CD4-positive, alpha-beta memory T cell (primary cell): Measurements from ENCODE around the gene TUBAL3. TPM values are rescaled to one million over a fixed set of nuclear protein-coding genes. Genes with fewer than 3 reads are reported as not detected.

Experiments used
- CTCF ChIA-PET: fragments of 350-600 bp; sonication (Branson Sonifier 250); formaldehyde crosslinking; loops from one replicate; lab custom pipeline; 2021; ENCODE audit warnings: inconsistent platforms; ENCODE audit not compliant: partially characterized antibody; lab: Charles Lee
- POLR2A ChIA-PET: fragments of 350-600 bp; sonication (Branson Sonifier 250); formaldehyde crosslinking; loops from one replicate; lab custom pipeline; 2021; ENCODE audit not compliant: partially characterized antibody; lab: Charles Lee
- DNase-seq, 5 donors: peaks; one replicate each; pipeline versions ENCODE4 v3.0.0 to v3.0.0-alpha.2; 2020 to 2022; ENCODE audit warnings: mixed read lengths in 1 of 5
- H3K27ac ChIP-seq: one replicate; pipeline ENCODE4 v1.7.0; 2013; ENCODE audit warnings: low read depth, low read length
- H3K27me3 ChIP-seq: 2 replicates; pipeline ENCODE4 v1.7.0; 2013; ENCODE audit warnings: mild to moderate bottlenecking, low read length, moderate library complexity; ENCODE audit not compliant: insufficient read depth
- H3K36me3 ChIP-seq: 2 replicates; pipeline ENCODE4 v1.7.0; 2013; ENCODE audit warnings: mild to moderate bottlenecking, low read length, moderate library complexity; ENCODE audit not compliant: insufficient read depth
- H3K4me1 ChIP-seq: 2 replicates; pipeline ENCODE4 v1.7.0; 2013; ENCODE audit warnings: mild to moderate bottlenecking, low read length, moderate library complexity; ENCODE audit not compliant: insufficient read depth
- H3K4me3 ChIP-seq, 2 donors: one replicate each; pipeline ENCODE4 v1.7.0; 2013; ENCODE audit warnings: low read length in 2 of 2, mild to moderate bottlenecking in 1 of 2
- H3K9me3 ChIP-seq, 2 donors: one replicate each; pipeline ENCODE4 v1.7.0; 2013; ENCODE audit warnings: low read length in 2 of 2, control low read depth in 1 of 2; ENCODE audit not compliant: control insufficient read depth in 1 of 2
- H3K27ac Mint-ChIP-seq, 7 donors: one replicate each; pipeline ENCODE4 v1.8.0; 2020 to 2021; ENCODE audit warnings: mixed read lengths in 7 of 7, mild to moderate bottlenecking in 6 of 7, inconsistent platforms in 3 of 7, moderate library complexity in 3 of 7
- H3K27me3 Mint-ChIP-seq, 2 donors: one replicate each; pipeline ENCODE4 v1.8.0; 2020 to 2021; ENCODE audit warnings: mixed read lengths in 2 of 2
- H3K36me3 Mint-ChIP-seq, 2 donors: one replicate each; pipeline ENCODE4 v1.8.0; 2020 to 2021; ENCODE audit warnings: mixed read lengths in 2 of 2, inconsistent platforms in 1 of 2, mild to moderate bottlenecking in 1 of 2
- H3K4me1 Mint-ChIP-seq, 4 donors: one replicate each; pipeline ENCODE4 v1.8.0; 2020 to 2021; ENCODE audit warnings: mixed read lengths in 4 of 4, mild to moderate bottlenecking in 1 of 4
- H3K4me3 Mint-ChIP-seq, 8 donors: one replicate each; pipeline ENCODE4 v1.8.0; 2020 to 2021; ENCODE audit warnings: mixed read lengths in 8 of 8, mild to moderate bottlenecking in 7 of 8, moderate library complexity in 6 of 8, inconsistent platforms in 3 of 8
- H3K9me3 Mint-ChIP-seq, 8 donors: one replicate each; pipeline ENCODE4 v1.8.0; 2020 to 2021; ENCODE audit warnings: mixed read lengths in 8 of 8, mild to moderate bottlenecking in 5 of 8, inconsistent platforms in 3 of 8, moderate library complexity in 1 of 8
- intact Hi-C: fragments of 100-400 bp; cut with micrococcal nuclease; formaldehyde crosslinking; loops from one replicate; pipeline ENCODE4 v1.15.1; 2023
- polyA plus RNA-seq, 2 donors: library from polyadenylated mRNA; unstranded; fragments of 300-500 nt; fragmentation: Illumina TruSeq; gene quantifications; one replicate each; pipeline ENCODE4 v1.2.3, GENCODE V29; 2021
- total RNA-seq, 2 experiments: library from RNA; stranded (reverse); gene quantifications; one replicate each; pipeline ENCODE4 v1.2.3, GENCODE V29; 2021

Gene TUBAL3
- total and polyA plus RNA-seq, 4 experiments from 2014 or later = not detected

DNA sequence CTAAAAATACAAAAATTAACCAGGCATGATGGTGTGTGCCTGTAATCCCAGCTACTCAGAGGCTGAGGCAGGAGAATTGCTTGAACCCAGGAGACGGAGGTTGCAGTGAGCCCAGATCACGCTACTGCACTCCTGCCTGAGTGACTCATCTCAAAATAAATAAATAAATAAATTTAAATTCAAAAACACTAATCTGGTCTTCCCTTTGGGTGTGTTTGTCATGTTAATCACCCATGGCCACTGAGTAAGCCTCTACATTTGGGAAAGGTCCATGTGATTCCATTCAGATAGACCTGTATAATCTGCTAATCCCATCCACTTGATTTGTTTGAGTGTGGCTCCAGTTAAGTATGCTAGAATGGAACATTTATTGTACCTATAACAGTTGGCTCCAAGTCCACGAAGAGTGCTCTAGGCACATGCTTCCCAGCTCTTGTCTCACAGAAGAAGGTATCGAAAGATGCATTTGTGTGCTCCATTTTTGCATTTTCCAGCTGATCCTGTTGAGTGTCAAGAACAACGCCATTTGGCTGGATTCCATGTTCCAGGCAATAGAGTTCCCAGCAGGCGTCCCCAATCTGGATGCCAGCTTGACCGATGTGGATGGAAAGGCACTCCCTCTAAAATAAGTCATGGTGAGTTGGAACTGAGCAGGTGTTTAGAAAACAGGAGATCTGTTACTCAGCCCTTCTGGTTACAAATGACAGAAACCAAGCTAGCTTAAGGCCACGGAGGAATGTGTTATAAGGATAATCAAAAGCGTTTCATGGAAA, 4.0 kb downstream of the TUBAL3 start:
- Mint-ChIP-seq H3K27me3 (peaks cover 8 to 9% of the 10 kb centered on the region in 2 donors), H3K9me3 (no peaks in the 10 kb centered on the region), H3K4me3 (no peak overlapping the region), H3K4me1 (peaks cover 0 to 2% (median 0%) of the 10 kb centered on the region in 4 donors), H3K36me3 (no peaks in the 10 kb centered on the region), H3K27ac (no peak overlapping the region)
- no peaks in the 10 kb centered on the region for H3K36me3 ChIP-seq
- H3K4me3 ChIP-seq = no peak overlapping the region
- intact Hi-C loops = no loop called here
- H3K9me3 ChIP-seq = no peaks in the 10 kb centered on the region
- H3K27me3 ChIP-seq = peaks cover 8% of the 10 kb centered on the region
- no peak overlapping the region for H3K27ac ChIP-seq
- DNase-seq = no peak
- ChIA-PET POLR2A (no interaction called here), CTCF (no interaction called here)
- H3K4me1 ChIP-seq = no peaks in the 10 kb centered on the region

DNA sequence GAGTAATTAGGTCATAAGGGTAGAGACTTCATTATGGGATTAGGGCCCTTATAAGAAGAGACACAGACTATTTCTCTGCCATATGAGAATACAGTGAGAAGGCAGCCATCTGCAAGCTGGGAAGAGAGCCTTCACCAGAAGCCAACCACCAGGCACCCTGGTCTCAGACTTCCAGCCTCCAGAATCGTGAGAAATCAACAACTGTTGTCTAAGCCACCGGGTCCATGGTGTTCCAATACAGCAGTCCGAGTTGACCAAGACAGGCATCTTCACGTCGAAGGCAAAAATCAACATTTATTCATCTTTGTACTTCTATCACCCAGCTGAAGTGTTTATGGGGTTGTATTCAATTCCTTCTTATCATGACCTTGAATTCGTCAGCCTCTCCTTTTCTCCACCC, 5.3 kb downstream of the TUBAL3 start:
- Mint-ChIP-seq H3K36me3 (no peaks in the 10 kb centered on the region), H3K4me1 (peaks cover 0 to 1% (median 0%) of the 10 kb centered on the region in 4 donors), H3K4me3 (no peak overlapping the region), H3K9me3 (no peaks in the 10 kb centered on the region), H3K27me3 (peaks cover 8 to 9% of the 10 kb centered on the region in 2 donors), H3K27ac (no peak overlapping the region)
- ChIA-PET CTCF (no interaction called here), POLR2A (no interaction called here)
- Histone ChIP-seq H3K36me3 (no peaks in the 10 kb centered on the region), H3K4me1 (no peaks in the 10 kb centered on the region), H3K27ac (no peak overlapping the region), H3K9me3 (no peaks in the 10 kb centered on the region), H3K4me3 (no peak overlapping the region), H3K27me3 (peaks cover 8% of the 10 kb centered on the region)
- DNase-seq = no peak
- intact Hi-C loops = no loop called here

DNA sequence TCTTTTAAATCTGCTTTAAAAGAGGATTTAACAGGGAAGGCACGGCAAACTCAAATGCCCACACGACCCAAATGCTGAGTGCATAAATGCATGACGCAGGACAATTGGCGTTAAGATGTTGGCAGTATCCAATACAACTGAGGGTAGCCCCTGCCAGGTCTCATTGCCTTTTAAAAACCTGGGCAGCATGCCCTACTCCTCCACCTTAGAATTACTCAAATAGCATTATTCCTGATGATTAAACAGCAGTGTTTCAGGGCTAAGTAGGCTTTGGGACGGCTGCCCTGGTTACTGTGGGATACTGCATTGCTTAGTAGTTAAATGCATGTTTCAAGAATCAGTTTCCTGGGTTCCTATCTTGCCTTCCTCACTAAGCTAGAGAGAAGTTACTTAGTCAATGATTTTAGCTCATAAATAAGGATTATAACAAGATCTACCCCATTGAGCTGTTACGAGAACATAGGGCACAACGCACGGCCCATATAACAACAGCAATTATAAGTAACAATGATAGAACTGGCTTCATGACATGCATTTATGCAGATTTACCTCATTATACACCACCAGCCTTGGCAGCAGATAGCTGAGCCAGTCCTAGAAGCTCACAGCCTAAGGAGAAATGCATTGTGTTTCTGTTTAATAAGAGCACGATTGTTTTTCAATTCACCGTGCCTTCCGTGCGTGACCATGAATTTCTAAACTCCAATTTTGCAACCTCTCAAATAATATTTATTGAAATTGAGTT, 7.9 kb downstream of the TUBAL3 start:
- H3K27ac ChIP-seq = no peak overlapping the region
- no peak for DNase-seq
- POLR2A ChIA-PET = no interaction called here
- CTCF ChIA-PET = interaction anchor here (0.7 to 2.7 kb wide), 3 partner anchors 13 to 582 kb away, joined by 3 to 8 read pairs (median 4); no protein-coding TSS in a partner anchor
- peaks cover 0 to 3% of the 10 kb centered on the region in 2 donors for H3K36me3 Mint-ChIP-seq
- intact Hi-C loops = no loop called here
- H3K4me1 Mint-ChIP-seq = no peaks in the 10 kb centered on the region
- H3K9me3 ChIP-seq = no peaks in the 10 kb centered on the region
- peaks cover 8 to 16% of the 10 kb centered on the region in 2 donors for H3K27me3 Mint-ChIP-seq
- peaks cover 0 to 13% (median 6%) of the 10 kb centered on the region in 8 donors for H3K9me3 Mint-ChIP-seq
- no peak overlapping the region for H3K4me3 ChIP-seq
- no peaks in the 10 kb centered on the region for H3K4me1 ChIP-seq
- H3K27ac Mint-ChIP-seq = no peak overlapping the region
- no peak overlapping the region for H3K4me3 Mint-ChIP-seq
- peaks cover 8% of the 10 kb centered on the region for H3K27me3 ChIP-seq
- no peaks in the 10 kb centered on the region for H3K36me3 ChIP-seq

DNA sequence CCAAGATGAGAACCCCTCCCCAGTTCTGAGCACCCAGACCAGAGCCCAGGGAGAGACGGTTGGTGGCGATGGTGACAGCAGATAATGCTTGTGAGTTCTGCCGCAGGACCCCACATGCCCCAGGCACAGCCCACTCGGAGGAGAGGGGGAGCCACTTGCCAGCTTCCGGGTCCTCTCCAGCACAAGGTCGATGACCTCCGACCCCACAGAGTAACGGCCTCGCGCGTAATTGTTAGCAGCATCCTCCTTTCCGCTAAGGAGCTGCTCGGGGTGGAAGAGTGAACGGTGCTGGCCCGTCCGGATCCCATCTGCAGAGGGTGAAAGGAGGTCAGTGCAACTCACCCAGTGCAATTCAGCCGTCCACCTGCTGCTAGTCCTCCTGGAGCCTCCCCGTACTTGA, 9.5 kb downstream of the TUBAL3 start:
- Histone ChIP-seq H3K27ac (no peak overlapping the region), H3K4me1 (no peaks in the 10 kb centered on the region), H3K36me3 (no peaks in the 10 kb centered on the region), H3K27me3 (peaks cover 8% of the 10 kb centered on the region), H3K9me3 (no peaks in the 10 kb centered on the region), H3K4me3 (no peak overlapping the region)
- peaks cover 0 to 29% (median 20%) of the 10 kb centered on the region in 8 donors for H3K9me3 Mint-ChIP-seq
- H3K27me3 Mint-ChIP-seq = peaks cover 8 to 16% of the 10 kb centered on the region in 2 donors
- no peak overlapping the region for H3K4me3 Mint-ChIP-seq
- peaks cover 3 to 6% of the 10 kb centered on the region in 2 donors for H3K36me3 Mint-ChIP-seq
- POLR2A ChIA-PET = no interaction called here
- intact Hi-C loops = no loop called here
- H3K4me1 Mint-ChIP-seq = no peaks in the 10 kb centered on the region
- H3K27ac Mint-ChIP-seq = no peak overlapping the region
- DNase-seq = no peak
- CTCF ChIA-PET = interaction anchor here (0.5 to 0.6 kb wide), 2 partner anchors 16 to 1826 kb away, joined by 3 to 4 read pairs; no protein-coding TSS in a partner anchor

DNA sequence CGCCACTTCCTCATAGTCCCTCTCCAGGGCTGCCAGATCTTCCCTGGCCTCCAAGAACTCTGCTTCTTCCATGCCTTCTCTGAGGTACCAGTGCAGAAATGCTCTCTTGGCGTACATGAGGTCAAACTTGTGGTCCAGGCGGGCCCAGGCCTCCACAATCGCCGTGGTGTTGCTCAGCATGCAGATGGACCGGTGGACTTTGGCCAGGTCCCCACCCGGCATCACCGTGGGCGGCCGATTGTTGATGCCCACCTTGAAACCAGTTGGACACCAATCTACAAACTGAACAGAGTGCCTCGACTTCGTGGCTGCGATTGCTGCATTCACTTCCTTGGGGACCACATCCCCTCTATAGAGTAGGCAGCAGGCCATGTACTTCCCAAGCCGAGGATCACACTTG, 11.1 kb downstream of the TUBAL3 start:
- Mint-ChIP-seq H3K4me3 (no peak overlapping the region), H3K9me3 (peaks cover 4 to 44% (median 31%) of the 10 kb centered on the region in 8 donors), H3K4me1 (no peaks in the 10 kb centered on the region), H3K27me3 (peaks cover 7 to 16% of the 10 kb centered on the region in 2 donors), H3K36me3 (peaks cover 3 to 6% of the 10 kb centered on the region in 2 donors), H3K27ac (no peak overlapping the region)
- intact Hi-C loops = no loop called here
- Histone ChIP-seq H3K4me3 (no peak overlapping the region), H3K4me1 (no peaks in the 10 kb centered on the region), H3K9me3 (no peaks in the 10 kb centered on the region), H3K36me3 (no peaks in the 10 kb centered on the region), H3K27me3 (peaks cover 8% of the 10 kb centered on the region), H3K27ac (no peak overlapping the region)
- CTCF ChIA-PET = no interaction called here
- POLR2A ChIA-PET = no interaction called here
- DNase-seq = no peak

DNA sequence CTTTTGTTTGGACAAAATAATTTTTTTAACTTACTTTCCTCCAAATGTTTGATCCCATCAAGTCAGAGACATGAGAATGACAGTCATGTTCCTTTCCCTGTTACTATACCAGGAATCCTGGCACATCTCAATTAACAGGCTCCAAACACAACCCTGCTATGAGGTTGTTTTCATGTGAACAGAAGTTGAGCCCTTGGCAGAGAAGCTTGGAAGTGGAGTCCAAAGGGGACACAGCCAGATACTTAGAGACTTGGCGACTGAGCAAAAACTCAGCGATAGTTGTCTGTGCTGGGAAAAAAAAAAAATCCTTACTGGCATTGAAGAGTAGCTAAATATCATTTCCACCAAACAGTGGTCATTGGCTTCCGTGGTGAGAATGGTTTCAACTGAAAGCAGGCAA, 12.8 kb downstream of the TUBAL3 start:
- Histone ChIP-seq H3K4me1 (no peaks in the 10 kb centered on the region), H3K27me3 (no peaks in the 10 kb centered on the region), H3K4me3 (no peak overlapping the region), H3K9me3 (no peaks in the 10 kb centered on the region), H3K27ac (no peak overlapping the region), H3K36me3 (no peaks in the 10 kb centered on the region)
- Mint-ChIP-seq H3K4me3 (no peak overlapping the region), H3K36me3 (peaks cover 3 to 6% of the 10 kb centered on the region in 2 donors), H3K27ac (no peak overlapping the region), H3K9me3 (peaks cover 4 to 50% (median 35%) of the 10 kb centered on the region in 8 donors), H3K4me1 (no peaks in the 10 kb centered on the region), H3K27me3 (peaks cover 8 to 9% of the 10 kb centered on the region in 2 donors)
- no peak for DNase-seq
- ChIA-PET CTCF (no interaction called here), POLR2A (no interaction called here)
- intact Hi-C loops = no loop called here

DNA sequence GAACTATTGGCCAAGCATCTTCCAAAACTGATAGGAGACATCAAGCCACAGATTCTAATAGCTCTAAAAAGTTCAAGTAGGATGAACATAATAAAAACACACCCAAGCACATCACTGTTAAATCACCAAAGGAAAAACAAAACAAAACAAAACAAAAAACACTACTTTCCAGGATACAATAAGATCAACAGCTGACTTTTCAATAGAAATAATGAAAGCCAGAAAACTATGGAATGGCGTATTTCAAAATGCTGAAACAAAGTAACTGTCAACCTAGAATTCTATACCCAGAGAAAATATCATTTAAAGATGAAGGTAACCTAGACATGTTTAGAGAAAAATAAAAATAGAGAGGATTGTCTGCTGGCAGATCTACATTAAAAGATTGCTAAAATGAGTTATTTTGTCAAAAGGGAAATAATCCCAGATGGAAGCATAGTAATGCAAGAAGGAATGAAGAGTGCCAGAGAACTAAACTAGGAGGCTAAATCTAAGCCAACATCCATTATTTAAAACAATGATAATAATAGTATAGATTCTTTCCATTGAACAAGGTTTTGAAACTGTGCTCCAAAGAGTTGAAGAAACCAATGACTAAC, 13.9 kb downstream of the TUBAL3 start:
- Histone ChIP-seq H3K36me3 (no peaks in the 10 kb centered on the region), H3K27me3 (no peaks in the 10 kb centered on the region), H3K4me1 (no peaks in the 10 kb centered on the region), H3K27ac (no peak overlapping the region), H3K9me3 (no peaks in the 10 kb centered on the region), H3K4me3 (no peak overlapping the region)
- H3K36me3 Mint-ChIP-seq = peaks cover 3 to 6% of the 10 kb centered on the region in 2 donors
- intact Hi-C loops = no loop called here
- POLR2A ChIA-PET = interaction anchor here (1.7 kb wide), 1 partner anchor 11 kb away, joined by 3 read pairs; no protein-coding TSS in a partner anchor
- H3K27ac Mint-ChIP-seq = no peak overlapping the region
- peaks cover 4 to 50% (median 35%) of the 10 kb centered on the region in 8 donors for H3K9me3 Mint-ChIP-seq
- CTCF ChIA-PET = interaction anchor here (1.0 kb wide), 1 partner anchor 540 kb away, joined by 4 read pairs; no protein-coding TSS in a partner anchor
- H3K4me3 Mint-ChIP-seq = no peak overlapping the region
- H3K27me3 Mint-ChIP-seq = peaks cover 8 to 9% of the 10 kb centered on the region in 2 donors
- no peak for DNase-seq
- no peaks in the 10 kb centered on the region for H3K4me1 Mint-ChIP-seq
